GM18499 (cell line): ENCODE measurements around the gene RHOXF1.
"Not testable (repeated sequence)": the region's sequence is repeated elsewhere in the genome, so short reads cannot be mapped to it uniquely, and the experiment has no call there.

ENCODE experiments used
- ATAC-seq: cut with Tn5 transposase; IDR thresholded peaks from one replicate; pipeline ENCODE4 v1.9.1; 2021; ENCODE audit warnings: moderate number of reproducible peaks; ENCODE audit not compliant: insufficient read depth, unreplicated experiment

The RHOXF1 gene

DNA sequence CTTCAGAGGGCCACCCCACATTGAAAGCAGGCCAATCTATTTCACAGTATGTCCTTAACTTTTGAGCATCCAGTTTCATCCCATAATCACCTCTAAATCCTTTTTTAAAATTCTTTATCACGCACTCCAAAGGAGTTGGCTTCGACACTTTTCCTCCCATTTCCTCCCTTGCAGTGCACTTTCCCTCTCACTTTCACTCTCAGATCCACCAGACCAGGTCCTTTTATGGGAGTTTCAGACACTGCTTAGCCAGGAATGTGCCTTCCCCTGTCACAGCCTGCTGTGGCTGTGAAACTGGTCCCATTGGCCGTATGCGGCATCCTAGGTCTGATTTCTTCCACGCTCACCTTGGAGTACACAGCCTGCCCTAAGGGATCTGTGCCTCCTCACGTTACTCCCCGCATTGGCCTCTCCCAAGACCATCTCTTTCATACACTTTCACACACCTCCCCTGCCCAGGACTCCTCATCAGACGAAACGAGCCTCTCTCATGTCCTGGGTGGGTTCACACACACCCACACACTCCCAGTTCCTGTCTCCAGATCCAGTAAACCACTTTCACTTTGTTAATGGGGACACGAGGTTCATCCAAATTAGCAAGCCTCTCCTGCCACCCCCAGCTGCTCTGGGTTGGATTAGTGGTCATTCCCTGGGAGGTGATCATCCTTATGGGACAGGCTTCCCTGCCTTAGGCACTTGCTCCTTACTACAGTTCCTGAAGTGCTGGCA lies 28.3 kb downstream of the RHOXF1 start:
- ATAC-seq, result no peak

DNA sequence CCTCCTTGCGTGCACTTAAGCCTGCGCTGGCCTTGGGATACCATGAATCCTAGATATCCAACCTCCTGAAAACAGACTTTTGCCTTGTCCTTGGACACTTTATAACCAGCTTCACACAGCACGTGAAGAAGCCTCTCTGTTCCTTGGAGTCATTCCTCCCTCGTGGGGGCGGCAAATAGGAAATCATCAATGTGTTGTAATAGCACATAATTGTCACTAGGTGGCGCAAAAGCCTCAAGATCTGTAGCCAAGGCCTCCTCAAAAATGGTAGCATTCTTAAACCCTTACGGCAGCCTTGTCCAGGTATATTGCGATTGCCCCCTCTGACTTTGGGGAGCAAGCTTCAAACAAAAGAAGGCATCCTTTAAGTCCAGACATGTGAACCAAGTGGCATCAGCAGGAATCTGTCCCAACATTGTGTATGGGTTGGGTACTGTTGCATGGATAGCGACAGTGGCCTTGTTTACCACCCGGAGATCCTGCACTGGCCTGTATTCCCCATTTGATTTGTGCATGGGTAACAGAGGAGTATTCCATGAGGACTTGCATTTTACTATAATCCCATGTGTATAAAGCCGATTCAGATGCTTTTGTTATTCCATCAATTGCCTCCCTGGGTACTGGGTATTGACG lies 30.0 kb downstream of the RHOXF1 start:
- not testable (repeated sequence) for ATAC-seq

GRCh38 chrX:120077590-120077989 lies 38.1 kb downstream of the RHOXF1 start, which contains the start of gene RHOXF2B:
RHOXF2B (minus strand) TSS chrX:120077690; CDS start chrX:120077552, 138 bp downstream.
- not testable (repeated sequence) for ATAC-seq

GRCh38 chrX:120066169-120066568 lies 49.5 kb downstream of the RHOXF1 start:
- not testable (repeated sequence) for ATAC-seq
